HepG2 (cell line): ENCODE results near the gene IL2. TPM values are rescaled to one million over a fixed set of nuclear protein-coding genes. Genes with fewer than 3 reads are reported as not detected.

ENCODE experiments used
- ATAC-seq: fragments of 200-7000 bp; cut with Tn5 transposase; 3 replicates; pipeline ENCODE4 v1.9.1; 2020; ENCODE audit warnings: mild to moderate bottlenecking, moderate library complexity
- BruUV-seq: library from RNA; stranded (reverse); fragments of 400-500 nt; replicated peaks from 2 replicates; lab custom pipeline; 2021; lab: Mats Ljungman, UMichigan
- CTCF ChIA-PET: fragments of 300-600 bp; formaldehyde crosslinking; extraction: SDS; loops from one replicate; lab custom pipeline; 2021; ENCODE audit warnings: low total read pairs, inconsistent platforms, low intra/inter-chr PET ratio; lab: Yijun Ruan, JAX
- POLR2A ChIA-PET: fragments of 350-600 bp; sonication (Branson Sonifier 250); formaldehyde crosslinking; loops from one replicate; lab custom pipeline; 2020; ENCODE audit warnings: antibody characterized with exemption, inconsistent platforms; lab: Yijun Ruan, JAX
- DNase-seq: peaks from one replicate; pipeline ENCODE4 v3.0.0-alpha.2; 2015; ENCODE audit warnings: low spot score
- FAIRE-seq: peaks from 3 replicates; lab custom pipeline; 2011; peaks lifted over from hg19 to GRCh38; lab: Jason Lieb, UNC
- H2AFZ ChIP-seq: one replicate; pipeline ENCODE4 v1.6.1; 2011; ENCODE audit warnings: low read length, inconsistent platforms
- H3K27ac ChIP-seq: fragments of 300-600 bp; 3 replicates; pipeline ENCODE4 v1.8.0; 2011; ENCODE audit warnings: mixed run types, mild to moderate bottlenecking, mixed read lengths, low read length, inconsistent platforms; ENCODE audit not compliant: insufficient read depth; ENCODE audit errors: extremely low read length
- H3K27me3 ChIP-seq, 2 experiments: fragments of 200-600 bp in 1 of 2; 2 replicates in 1 of 2; 3 replicates in 1 of 2; pipeline versions ENCODE4 v1.6.0 to v1.8.0; 2011; ENCODE audit warnings: low read length in 2 of 2, mild to moderate bottlenecking in 2 of 2, moderate library complexity in 2 of 2, inconsistent platforms in 1 of 2; ENCODE audit not compliant: insufficient read depth in 2 of 2, control insufficient read depth in 1 of 2
- H3K36me3 ChIP-seq, 2 experiments: fragments of 200-600 bp in 1 of 2; replicated peaks in 1 of 2; 2 replicates in 1 of 2; 3 replicates in 1 of 2; pipeline versions ENCODE4 v1.5.1 to v1.8.0; 2011; ENCODE audit warnings: low read length in 2 of 2, inconsistent platforms in 1 of 2; ENCODE audit not compliant: insufficient read depth in 2 of 2, control insufficient read depth in 1 of 2
- H3K4me1 ChIP-seq: 2 replicates; pipeline ENCODE4 v1.5.1; 2012; ENCODE audit warnings: low read length, inconsistent platforms; ENCODE audit not compliant: insufficient read depth
- H3K4me2 ChIP-seq: 2 replicates; pipeline ENCODE4 v1.6.0; 2011; ENCODE audit warnings: low read depth, low read length, inconsistent platforms
- H3K4me3 ChIP-seq, 3 experiments: fragments of 200-600 bp in 1 of 3; sonication (generic), shearing (Covaris generic) in 1 of 3; replicated peaks in 1 of 3; 2 replicates each; pipeline ENCODE4 v1.5.1; 2011 to 2016; ENCODE audit warnings: low read length in 3 of 3, inconsistent platforms in 2 of 3, low read depth in 2 of 3, mild to moderate bottlenecking in 2 of 3, control low read depth in 1 of 3, mixed read lengths in 1 of 3; ENCODE audit not compliant: insufficient read depth in 1 of 3
- H3K79me2 ChIP-seq: one replicate; pipeline ENCODE4 v1.6.1; 2011; ENCODE audit warnings: low read length, inconsistent platforms; ENCODE audit not compliant: insufficient read depth
- H3K9ac ChIP-seq: 2 replicates; pipeline ENCODE4 v1.6.0; 2011; ENCODE audit warnings: mild to moderate bottlenecking, low read depth, low read length, inconsistent platforms; ENCODE audit not compliant: insufficient read depth
- H3K9me3 ChIP-seq: 2 replicates; pipeline ENCODE4 v1.5.1; 2012; ENCODE audit warnings: mild to moderate bottlenecking, low read length
- H4K20me1 ChIP-seq: 2 replicates; pipeline ENCODE4 v1.6.0; 2011; ENCODE audit warnings: inconsistent platforms, mild to moderate bottlenecking, low read length, moderate library complexity; ENCODE audit not compliant: insufficient read depth
- ELF4 ChIP-seq: sonication (generic); formaldehyde crosslinking; IDR thresholded peaks from 2 replicates; pipeline ENCODE4 v1.5.0; 2020; ENCODE audit warnings: missing genetic modification reagents, mild to moderate bottlenecking, moderate library complexity, borderline replicate concordance
- EP300 ChIP-seq, 3 experiments: sonication (generic) in 1 of 3; formaldehyde crosslinking in 1 of 3; IDR thresholded peaks; 2 replicates each; pipeline versions ENCODE4 v1.5.1 to v1.6.1; 2011 to 2020; ENCODE audit warnings: low read depth in 2 of 3, low read length in 2 of 3, borderline replicate concordance in 1 of 3, improper control_type of control experiment in 1 of 3, mild to moderate bottlenecking in 1 of 3, missing genetic modification reagents in 1 of 3, moderate library complexity in 1 of 3
- KAT8 ChIP-seq: IDR thresholded peaks from 2 replicates; pipeline ENCODE4 v1.6.1; 2016; ENCODE audit warnings: missing genetic modification reagents, missing compliant biosample characterization
- NAIF1 ChIP-seq: sonication (generic); formaldehyde crosslinking; IDR thresholded peaks from 2 replicates; pipeline ENCODE4 v1.5.0; 2020; ENCODE audit warnings: mild to moderate bottlenecking, missing genetic modification reagents, borderline replicate concordance
- NFKBIZ ChIP-seq: IDR thresholded peaks from 2 replicates; pipeline ENCODE4 v1.6.1; 2018; ENCODE audit warnings: missing genetic modification reagents, missing compliant biosample characterization
- RARA ChIP-seq: IDR thresholded peaks from 2 replicates; pipeline ENCODE4 v1.6.1; 2016; ENCODE audit warnings: missing genetic modification reagents, missing compliant biosample characterization
- RBM22 ChIP-seq: fragments of 200-400 bp; formaldehyde crosslinking; optimal IDR thresholded peaks from 2 replicates; pipeline ENCODE3; 2017; ENCODE audit warnings: mild to moderate bottlenecking, low read length, moderate library complexity
- ZNF138 ChIP-seq: sonication (generic); formaldehyde crosslinking; IDR thresholded peaks from 2 replicates; pipeline ENCODE4 v1.5.0; 2020; ENCODE audit warnings: mild to moderate bottlenecking, low read depth, missing genetic modification reagents
- ZNF143 ChIP-seq: sonication (generic); formaldehyde crosslinking; IDR thresholded peaks from 2 replicates; pipeline ENCODE4 v1.4.0; 2020; ENCODE audit warnings: missing genetic modification reagents
- ZNF180 ChIP-seq: sonication (generic); formaldehyde crosslinking; IDR thresholded peaks from 2 replicates; pipeline ENCODE4 v1.4.0; 2020; ENCODE audit warnings: low read depth, missing genetic modification reagents, borderline replicate concordance
- ZNF333 ChIP-seq: sonication (generic); formaldehyde crosslinking; IDR thresholded peaks from 2 replicates; pipeline ENCODE4 v1.4.0; 2020; ENCODE audit warnings: mild to moderate bottlenecking, missing genetic modification reagents, borderline replicate concordance
- ZNF446 ChIP-seq: sonication (generic); formaldehyde crosslinking; IDR thresholded peaks from 2 replicates; pipeline ENCODE4 v1.5.0; 2020; ENCODE audit warnings: mild to moderate bottlenecking, missing genetic modification reagents
- WGBS: methylation state at CpG from one replicate; pipeline ENCODE4 v1.1.6; 2017; ENCODE audit warnings: low lambda C conversion rate; 5-methylcytosine and 5-hydroxymethylcytosine counted together
- in situ Hi-C: cut with HindIII; loops from 2 replicates; pipeline ENCODE4 v1.10.0; 2017; ENCODE audit warnings: low pct_unique_long_range_greater_than_20kb; ENCODE audit not compliant: extremely low pct_ligation_motif_present
- intact Hi-C: fragments of 100-400 bp; cut with micrococcal nuclease; formaldehyde crosslinking; loops from one replicate; pipeline ENCODE4 v1.10.0; 2022; ENCODE audit not compliant: unreplicated experiment
- polyA plus RNA-seq, 8 experiments: library from polyadenylated mRNA; depleted of rRNA in 3 of 8; stranded (reverse) in 7 of 8; unstranded in 1 of 8; fragments of >200 nt; fragmentation: Illumina TruSeq in 4 of 8; extraction: Trizol in 4 of 8; gene quantifications; 2 replicates each; pipeline versions ENCODE4 v1.2.1 to v1.2.3, GENCODE V29; 2011 to 2016; ENCODE audit warnings: low read depth in 4 of 8, missing spikeins in 1 of 8, mixed read lengths in 1 of 8; ENCODE audit not compliant: insufficient read depth in 1 of 8
- total RNA-seq, 5 experiments: library from RNA; depleted of rRNA; stranded (reverse); fragments of >200 nt; fragmentation: Illumina TruSeq; extraction: Trizol; gene quantifications; 2 replicates each; pipeline ENCODE4 v1.2.3, GENCODE V29; 2016; ENCODE audit warnings: low read depth in 1 of 5
- TF ChIP-seq, protein P1 (sequence below): sonication (generic); formaldehyde crosslinking; IDR thresholded peaks from 2 replicates; pipeline ENCODE4 v1.4.0; 2020; ENCODE audit warnings: missing genetic modification reagents, borderline replicate concordance
- TF ChIP-seq, protein P2 (sequence below): sonication (generic); formaldehyde crosslinking; IDR thresholded peaks from 2 replicates; pipeline ENCODE4 v1.4.0; 2020; ENCODE audit warnings: mild to moderate bottlenecking, missing genetic modification reagents

The IL2 gene
- total and polyA plus RNA-seq, 2 of the 13 experiments (the other 11 are each of a cell fraction or from before 2014, with no cell fraction given) = not detected

DNA sequence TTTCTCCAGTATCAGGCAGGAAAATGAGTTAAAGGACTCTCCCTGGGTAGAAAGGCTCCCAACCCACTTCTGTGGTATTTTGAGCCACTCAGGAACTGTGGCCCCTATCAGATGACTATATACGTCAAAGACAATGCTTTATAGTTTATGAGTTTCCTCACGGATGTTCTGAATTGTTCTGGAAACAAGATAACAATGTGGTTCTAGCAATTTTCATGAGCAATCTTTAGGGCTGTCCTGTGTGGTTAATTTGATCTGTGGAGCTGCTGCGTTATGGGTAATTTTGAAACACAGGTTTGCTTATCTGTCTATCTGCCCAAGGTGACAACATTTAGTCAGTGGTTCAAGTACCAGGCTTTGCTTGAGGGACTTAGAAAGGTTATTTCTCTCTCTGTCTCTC, 46.7 kb upstream of the IL2 start:
- in situ Hi-C loops (no loop called here), intact Hi-C loops (no loop called here)
- Histone ChIP-seq H3K4me3 (no peak overlapping the region), H3K9ac (no peak overlapping the region), H3K4me1 (no peaks in the 10 kb centered on the region), H3K27me3 (no peaks in the 10 kb centered on the region), H2AFZ (no peak overlapping the region), H3K79me2 (no peaks in the 10 kb centered on the region), H3K36me3 (no peaks in the 10 kb centered on the region), H3K9me3 (no peaks in the 10 kb centered on the region), H3K4me2 (no peak overlapping the region), H3K27ac (no peak overlapping the region), H4K20me1 (no peaks in the 10 kb centered on the region)
- BruUV-seq = no TSS peak
- TF ChIP-seq RBM22 (no peak), NAIF1 (no peak), ZNF446 (CRISPR knock-in tag) (no peak), EP300 (IDR thresholded peaks at IDR 0.05; ENCODE audit: low read depth in 2 of 2, low read length in 2 of 2) (no peak), EP300 (CRISPR knock-in tag; IDR thresholded peaks at IDR 0.05; ENCODE audit: borderline replicate concordance) (no peak), NFKBIZ (CRISPR knock-in tag) (no peak), ELF4 (no peak), ZNF143 (CRISPR knock-in tag) (no peak), ZNF138 (CRISPR knock-in tag) (no peak), ZNF333 (CRISPR knock-in tag) (no peak), ZNF180 (CRISPR knock-in tag) (no peak), KAT8 (CRISPR knock-in tag) (no peak), RARA (CRISPR knock-in tag) (no peak)
- TF ChIP-seq, protein P1, sequence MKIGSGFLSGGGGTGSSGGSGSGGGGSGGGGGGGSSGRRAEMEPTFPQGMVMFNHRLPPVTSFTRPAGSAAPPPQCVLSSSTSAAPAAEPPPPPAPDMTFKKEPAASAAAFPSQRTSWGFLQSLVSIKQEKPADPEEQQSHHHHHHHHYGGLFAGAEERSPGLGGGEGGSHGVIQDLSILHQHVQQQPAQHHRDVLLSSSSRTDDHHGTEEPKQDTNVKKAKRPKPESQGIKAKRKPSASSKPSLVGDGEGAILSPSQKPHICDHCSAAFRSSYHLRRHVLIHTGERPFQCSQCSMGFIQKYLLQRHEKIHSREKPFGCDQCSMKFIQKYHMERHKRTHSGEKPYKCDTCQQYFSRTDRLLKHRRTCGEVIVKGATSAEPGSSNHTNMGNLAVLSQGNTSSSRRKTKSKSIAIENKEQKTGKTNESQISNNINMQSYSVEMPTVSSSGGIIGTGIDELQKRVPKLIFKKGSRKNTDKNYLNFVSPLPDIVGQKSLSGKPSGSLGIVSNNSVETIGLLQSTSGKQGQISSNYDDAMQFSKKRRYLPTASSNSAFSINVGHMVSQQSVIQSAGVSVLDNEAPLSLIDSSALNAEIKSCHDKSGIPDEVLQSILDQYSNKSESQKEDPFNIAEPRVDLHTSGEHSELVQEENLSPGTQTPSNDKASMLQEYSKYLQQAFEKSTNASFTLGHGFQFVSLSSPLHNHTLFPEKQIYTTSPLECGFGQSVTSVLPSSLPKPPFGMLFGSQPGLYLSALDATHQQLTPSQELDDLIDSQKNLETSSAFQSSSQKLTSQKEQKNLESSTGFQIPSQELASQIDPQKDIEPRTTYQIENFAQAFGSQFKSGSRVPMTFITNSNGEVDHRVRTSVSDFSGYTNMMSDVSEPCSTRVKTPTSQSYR = no peak
- TF ChIP-seq, protein P2, sequence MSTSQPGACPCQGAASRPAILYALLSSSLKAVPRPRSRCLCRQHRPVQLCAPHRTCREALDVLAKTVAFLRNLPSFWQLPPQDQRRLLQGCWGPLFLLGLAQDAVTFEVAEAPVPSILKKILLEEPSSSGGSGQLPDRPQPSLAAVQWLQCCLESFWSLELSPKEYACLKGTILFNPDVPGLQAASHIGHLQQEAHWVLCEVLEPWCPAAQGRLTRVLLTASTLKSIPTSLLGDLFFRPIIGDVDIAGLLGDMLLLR (CRISPR knock-in tag) = no peak
- WGBS = 0% methylated on average over 3 of the region's 3 CpGs
- ChIA-PET CTCF (no interaction called here), POLR2A (no interaction called here)
- no peak for FAIRE-seq
- no peak for ATAC-seq
- no peak for DNase-seq
